Measurements from ENCODE around the gene BANK1.

Gene BANK1

GRCh38 chr4:102042871-102043802, 252.6 kb downstream of the BANK1 start:
- DNase-seq: no peak

- no peak for DNase-seq
Observed at GRCh38 chr4:102047616-102048015, 257.1 kb downstream of the BANK1 start.

GRCh38 chr4:102055805-102056204, 265.3 kb downstream of the BANK1 start:
- DNase-seq: no peak

- no peak for DNase-seq
Observed at GRCh38 chr4:102057122-102057521, 266.6 kb downstream of the BANK1 start.

- DNase-seq: no peak
Observed at GRCh38 chr4:102061133-102061532, 270.6 kb downstream of the BANK1 start.

- no peak for DNase-seq
Observed at GRCh38 chr4:102064747-102065442, 274.4 kb downstream of the BANK1 start.

- no peak for DNase-seq
Observed at GRCh38 chr4:102076622-102077021, 286.1 kb downstream of the BANK1 start.

- no peak for DNase-seq
Observed at GRCh38 chr4:102080184-102080583, 289.7 kb downstream of the BANK1 start.

GRCh38 chr4:102089850-102090621, 299.5 kb downstream of the BANK1 start:
- no peak for DNase-seq

- no peak for DNase-seq
Observed at GRCh38 chr4:102091656-102092055, 301.1 kb downstream of the BANK1 start.

GRCh38 chr4:102094481-102094880, 304.0 kb downstream of the BANK1 start:
- no peak for DNase-seq

GRCh38 chr4:102103368-102103767, 312.8 kb downstream of the BANK1 start:
- DNase-seq: no peak

GRCh38 chr4:102104278-102104677, 313.7 kb downstream of the BANK1 start:
- no peak for DNase-seq

GRCh38 chr4:102105983-102106382, 315.5 kb downstream of the BANK1 start:
- DNase-seq: no peak

GRCh38 chr4:102114118-102114630, 323.6 kb downstream of the BANK1 start:
- no peak for DNase-seq

- no peak for DNase-seq
Observed at GRCh38 chr4:102116121-102116520, 325.6 kb downstream of the BANK1 start.

- DNase-seq: no peak
Observed at GRCh38 chr4:102120846-102121245, 330.3 kb downstream of the BANK1 start.
